A673 (cell line): ENCODE measurements around the gene TOM1. TPM values are rescaled to one million over a fixed set of nuclear protein-coding genes. Genes with fewer than 3 reads are reported as not detected.

Experiments
- BruUV-seq: library from RNA; stranded (reverse); fragments of 400-500 nt; replicated peaks from 2 replicates; lab custom pipeline; 2021; lab: Mats Ljungman, UMichigan
- CTCF ChIA-PET: fragments of 300-600 bp; sonication (Branson Sonifier 250); formaldehyde crosslinking; loops from one replicate; lab custom pipeline; 2022; ENCODE audit warnings: antibody characterized with exemption; lab: Charles Lee
- POLR2A ChIA-PET: fragments of 300-600 bp; sonication (Branson Sonifier 250); formaldehyde crosslinking; loops from one replicate; lab custom pipeline; 2022; ENCODE audit warnings: antibody characterized with exemption; ENCODE audit not compliant: low non-redundant PET; lab: Charles Lee
- DNase-seq: peaks from one replicate; pipeline ENCODE4 v3.0.0-alpha.2; 2015; ENCODE audit warnings: low spot score
- H3K27ac ChIP-seq: fragments of 200-600 bp; sonication (generic); 2 replicates; pipeline ENCODE4 v1.5.1; 2016; ENCODE audit warnings: mixed run types, low read depth, mild to moderate bottlenecking, mixed read lengths, antibody characterized with exemption, low read length; ENCODE audit not compliant: poor library complexity, severe bottlenecking
- H3K27me3 ChIP-seq: fragments of 200-600 bp; sonication (generic); replicated peaks from 2 replicates; pipeline ENCODE4 v1.6.1; 2017; ENCODE audit warnings: mixed run types, low read depth, mild to moderate bottlenecking, mixed read lengths, antibody characterized with exemption, low read length; ENCODE audit not compliant: insufficient read depth, poor library complexity
- H3K36me3 ChIP-seq: fragments of 200-600 bp; sonication (generic); 2 replicates; pipeline ENCODE4 v1.6.1; 2016; ENCODE audit warnings: mixed run types, mild to moderate bottlenecking, mixed read lengths, antibody characterized with exemption, low read length; ENCODE audit not compliant: insufficient read depth, poor library complexity, severe bottlenecking
- H3K4me1 ChIP-seq: fragments of 200-600 bp; sonication (generic); 2 replicates; pipeline ENCODE4 v1.6.1; 2017; ENCODE audit warnings: mixed run types, mild to moderate bottlenecking, mixed read lengths, antibody characterized with exemption, low read length; ENCODE audit not compliant: insufficient read depth, poor library complexity, severe bottlenecking
- H3K4me3 ChIP-seq: fragments of 200-600 bp; sonication (generic); 2 replicates; pipeline ENCODE4 v1.5.1; 2016; ENCODE audit warnings: low read depth, mixed run types, mild to moderate bottlenecking, mixed read lengths, low read length; ENCODE audit not compliant: poor library complexity, severe bottlenecking
- H3K9me3 ChIP-seq: fragments of 200-600 bp; sonication (generic); 2 replicates; pipeline ENCODE4 v1.6.1; 2016; ENCODE audit warnings: mixed run types, low read depth, mild to moderate bottlenecking, mixed read lengths, antibody characterized with exemption, low read length; ENCODE audit not compliant: poor library complexity, severe bottlenecking
- EZH2 ChIP-seq: fragments of 200-600 bp; sonication (generic); IDR thresholded peaks from 2 replicates; pipeline ENCODE4 v1.6.1; 2017; ENCODE audit warnings: borderline replicate concordance, low read depth, mild to moderate bottlenecking, mixed read lengths, antibody characterized with exemption, low read length; ENCODE audit not compliant: poor library complexity, severe bottlenecking
- intact Hi-C: fragments of 100-400 bp; cut with micrococcal nuclease; formaldehyde crosslinking; loops from one replicate; pipeline ENCODE4 v1.10.0; 2022; ENCODE audit not compliant: unreplicated experiment
- total RNA-seq: library from RNA; stranded (reverse); gene quantifications from 2 replicates; pipeline ENCODE4 v1.2.3, GENCODE V29; 2021
- TF ChIP-seq, protein P1 (sequence below): fragments of 300-800, 200-600 bp; sonication (generic); conservative IDR thresholded peaks from 2 replicates; pipeline ENCODE4 v1.5.1; 2017; ENCODE audit warnings: low read depth, mild to moderate bottlenecking, antibody characterized with exemption, low read length, moderate library complexity, mixed read lengths

TOM1 gene
- total RNA-seq, 1 experiment from 2014 or later, result 22.8 TPM

DNA sequence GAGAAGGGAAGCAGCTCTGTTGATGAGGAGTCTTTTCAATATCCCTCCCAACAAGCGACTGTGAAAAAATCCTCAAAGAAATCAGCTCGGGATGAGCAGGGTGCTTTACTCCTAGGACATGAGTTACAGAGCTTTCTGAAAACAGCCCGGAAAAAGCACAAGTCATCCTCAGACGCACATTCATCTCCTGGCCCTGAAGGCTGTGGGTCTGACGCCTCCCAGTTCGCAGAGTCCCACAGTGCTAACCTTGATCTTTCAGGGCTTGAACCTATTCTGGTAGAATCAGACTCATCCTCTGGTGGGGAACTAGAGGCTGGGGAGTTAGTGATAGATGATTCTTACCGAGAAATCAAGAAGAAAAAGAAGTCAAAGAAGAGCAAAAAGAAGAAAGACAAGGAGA lies 34.7 kb upstream of the TOM1 start:
- no peaks in the 10 kb centered on the region for H3K27me3 ChIP-seq
- H3K9me3 ChIP-seq, result no peaks in the 10 kb centered on the region
- no peak overlapping the region for H3K27ac ChIP-seq
- ChIA-PET POLR2A (no interaction called here), CTCF (no interaction called here)
- DNase-seq, result no peak
- H3K4me1 ChIP-seq, result no peaks in the 10 kb centered on the region
- intact Hi-C loops, result no loop called here
- H3K4me3 ChIP-seq, result no peak overlapping the region
- no TSS peak for BruUV-seq
- no peak for TF ChIP-seq EZH2
- TF ChIP-seq, protein P1, sequence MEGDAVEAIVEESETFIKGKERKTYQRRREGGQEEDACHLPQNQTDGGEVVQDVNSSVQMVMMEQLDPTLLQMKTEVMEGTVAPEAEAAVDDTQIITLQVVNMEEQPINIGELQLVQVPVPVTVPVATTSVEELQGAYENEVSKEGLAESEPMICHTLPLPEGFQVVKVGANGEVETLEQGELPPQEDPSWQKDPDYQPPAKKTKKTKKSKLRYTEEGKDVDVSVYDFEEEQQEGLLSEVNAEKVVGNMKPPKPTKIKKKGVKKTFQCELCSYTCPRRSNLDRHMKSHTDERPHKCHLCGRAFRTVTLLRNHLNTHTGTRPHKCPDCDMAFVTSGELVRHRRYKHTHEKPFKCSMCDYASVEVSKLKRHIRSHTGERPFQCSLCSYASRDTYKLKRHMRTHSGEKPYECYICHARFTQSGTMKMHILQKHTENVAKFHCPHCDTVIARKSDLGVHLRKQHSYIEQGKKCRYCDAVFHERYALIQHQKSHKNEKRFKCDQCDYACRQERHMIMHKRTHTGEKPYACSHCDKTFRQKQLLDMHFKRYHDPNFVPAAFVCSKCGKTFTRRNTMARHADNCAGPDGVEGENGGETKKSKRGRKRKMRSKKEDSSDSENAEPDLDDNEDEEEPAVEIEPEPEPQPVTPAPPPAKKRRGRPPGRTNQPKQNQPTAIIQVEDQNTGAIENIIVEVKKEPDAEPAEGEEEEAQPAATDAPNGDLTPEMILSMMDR, result no peak
- peaks cover 79% of the 10 kb centered on the region for H3K36me3 ChIP-seq

DNA sequence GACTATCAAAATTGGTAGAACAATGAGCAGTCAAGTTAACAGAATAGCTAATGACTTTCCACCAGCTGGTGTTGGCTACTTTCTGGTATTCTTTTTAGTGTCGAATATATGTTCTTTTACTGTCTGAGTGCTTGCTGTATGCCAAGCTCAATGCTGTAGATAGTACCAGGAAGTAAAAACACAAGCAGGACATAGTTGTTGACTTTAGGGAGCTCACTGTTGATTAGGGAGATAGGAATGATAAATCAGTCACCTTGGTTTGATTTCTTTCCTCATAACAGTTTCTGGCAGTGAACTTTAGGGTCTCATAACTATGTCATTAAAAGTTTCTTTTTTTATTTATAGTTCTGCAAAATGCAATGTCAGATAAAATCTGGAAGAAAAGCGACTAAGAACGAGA lies 33.4 kb upstream of the TOM1 start:
- no peak for DNase-seq
- no peaks in the 10 kb centered on the region for H3K27me3 ChIP-seq
- TF ChIP-seq EZH2, result no peak
- TF ChIP-seq, protein P1, result no peak
- BruUV-seq, result no TSS peak
- POLR2A ChIA-PET, result no interaction called here
- intact Hi-C loops, result no loop called here
- H3K4me1 ChIP-seq, result no peaks in the 10 kb centered on the region
- no peak overlapping the region for H3K4me3 ChIP-seq
- CTCF ChIA-PET, result no interaction called here
- no peak overlapping the region for H3K27ac ChIP-seq
- H3K9me3 ChIP-seq, result no peaks in the 10 kb centered on the region
- peaks cover 89% of the 10 kb centered on the region for H3K36me3 ChIP-seq

DNA sequence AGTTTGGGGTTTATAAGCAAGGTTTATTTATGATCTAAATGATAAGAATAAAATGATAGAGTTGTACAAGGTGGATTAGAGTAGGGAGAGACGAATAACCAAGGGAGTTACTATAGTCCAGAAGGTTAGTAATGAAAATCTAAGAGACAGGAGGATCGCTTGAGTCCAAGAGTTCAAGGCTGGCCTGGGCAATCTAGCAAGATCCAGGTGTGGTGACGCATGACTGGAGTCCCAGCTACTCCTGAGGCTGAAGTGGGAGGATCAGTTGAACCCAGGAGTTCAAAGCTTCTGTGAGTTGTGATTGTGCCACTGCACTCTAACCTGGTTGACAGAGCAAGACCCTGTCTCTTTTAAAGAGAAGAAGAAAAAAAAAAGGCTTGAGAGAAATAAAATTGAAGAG lies 30.1 kb upstream of the TOM1 start:
- CTCF ChIA-PET, result no interaction called here
- peaks cover 86% of the 10 kb centered on the region for H3K36me3 ChIP-seq
- intact Hi-C loops, result no loop called here

More for the DNA sequence above, 30.1 kb upstream of the TOM1 start:
- TF ChIP-seq, protein P1, result no peak
- no peak for TF ChIP-seq EZH2
- Histone ChIP-seq H3K27ac (no peak overlapping the region), H3K27me3 (no peaks in the 10 kb centered on the region), H3K4me1 (no peaks in the 10 kb centered on the region), H3K9me3 (no peaks in the 10 kb centered on the region), H3K4me3 (no peak overlapping the region)
- BruUV-seq, result no TSS peak
- no peak for DNase-seq
- POLR2A ChIA-PET, result no interaction called here
